D341Med (cell line): Measurements from ENCODE around the gene KNTC1.
"Not testable (repeated sequence)": the region's sequence is repeated elsewhere in the genome, so short reads cannot be mapped to it uniquely, and the experiment has no call there.

Source experiments
- DNase-seq: peaks from one replicate; pipeline ENCODE4 v3.0.0; 2012; ENCODE audit warnings: low spot score

KNTC1 gene

DNA sequence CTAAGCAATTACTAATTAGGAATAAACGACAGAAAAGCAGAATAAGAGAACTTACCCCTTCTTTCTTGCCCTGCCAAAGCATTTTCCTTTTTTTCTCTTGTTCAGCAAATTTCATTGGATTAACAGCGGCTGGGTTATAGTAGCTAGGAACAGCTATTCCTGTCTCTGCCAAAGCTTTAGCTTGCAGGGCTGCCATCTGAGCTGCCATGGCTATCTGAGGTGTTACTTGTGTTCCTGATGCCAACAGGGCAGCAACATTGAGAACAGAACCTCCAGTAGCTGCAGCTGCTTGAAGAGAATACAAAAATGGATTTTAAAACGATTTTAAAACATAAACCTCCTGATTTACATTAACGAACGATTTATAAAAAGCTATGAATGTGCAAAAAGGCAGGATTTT is 18.9 kb upstream of the KNTC1 start:
- no peak for DNase-seq

DNA sequence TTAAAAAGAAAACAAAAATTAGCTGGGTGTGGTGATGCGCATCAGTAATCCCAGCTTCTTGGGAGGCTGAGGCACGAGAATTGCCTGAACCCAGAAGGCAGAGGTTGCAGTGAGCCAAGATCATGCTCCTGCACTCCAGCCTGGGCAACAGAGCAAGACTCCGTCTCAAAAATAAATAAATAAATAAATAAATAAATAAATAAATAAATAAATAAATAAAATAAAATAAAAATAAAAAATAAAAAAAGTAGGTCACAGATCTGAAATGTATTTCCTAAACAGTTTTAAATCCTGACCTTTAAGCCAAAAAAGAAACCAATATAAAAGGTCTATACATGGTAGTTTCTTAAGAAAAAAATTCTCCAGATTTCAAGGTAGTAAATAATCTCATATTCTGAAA is 14.0 kb upstream of the KNTC1 start:
- not testable (repeated sequence) for DNase-seq

DNA sequence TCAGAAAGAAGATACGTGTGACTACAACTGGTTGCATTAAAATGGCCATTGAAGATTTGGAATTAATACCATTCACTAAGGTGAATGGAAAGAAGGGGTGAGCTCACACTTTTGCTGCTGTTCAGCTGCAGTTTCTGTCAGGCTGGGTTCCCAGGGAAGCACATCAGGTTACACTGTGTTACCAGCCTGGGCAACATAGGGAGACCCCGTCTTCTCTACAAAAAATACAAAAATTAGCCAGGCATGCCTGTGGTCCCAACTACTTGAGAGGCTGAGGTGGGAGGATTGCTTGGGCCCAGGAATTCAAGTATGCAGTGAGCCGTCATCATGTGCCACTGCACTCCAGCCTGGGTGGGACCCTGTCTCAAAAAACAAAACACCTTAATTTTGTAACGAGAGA is 13.4 kb upstream of the KNTC1 start:
- DNase-seq: no peak

DNA sequence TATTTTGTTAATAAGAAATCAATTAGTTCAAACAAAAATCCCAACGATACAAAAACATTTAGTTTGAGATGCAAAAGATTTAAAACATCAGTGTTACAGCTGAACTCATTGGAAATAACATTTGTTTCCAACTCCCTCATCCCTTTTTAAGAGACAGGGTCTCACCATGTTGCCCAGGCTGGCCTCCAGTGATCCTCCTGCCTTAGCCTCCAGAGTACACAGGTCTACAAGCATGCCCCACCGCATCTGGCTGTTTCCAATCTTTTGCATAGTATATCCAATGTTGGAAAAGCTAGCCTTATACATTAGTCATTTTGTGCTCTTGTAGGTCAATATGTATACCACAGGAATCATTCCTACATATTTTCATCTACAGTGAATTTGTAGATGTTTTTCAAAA is 11.8 kb upstream of the KNTC1 start:
- no peak for DNase-seq

DNA sequence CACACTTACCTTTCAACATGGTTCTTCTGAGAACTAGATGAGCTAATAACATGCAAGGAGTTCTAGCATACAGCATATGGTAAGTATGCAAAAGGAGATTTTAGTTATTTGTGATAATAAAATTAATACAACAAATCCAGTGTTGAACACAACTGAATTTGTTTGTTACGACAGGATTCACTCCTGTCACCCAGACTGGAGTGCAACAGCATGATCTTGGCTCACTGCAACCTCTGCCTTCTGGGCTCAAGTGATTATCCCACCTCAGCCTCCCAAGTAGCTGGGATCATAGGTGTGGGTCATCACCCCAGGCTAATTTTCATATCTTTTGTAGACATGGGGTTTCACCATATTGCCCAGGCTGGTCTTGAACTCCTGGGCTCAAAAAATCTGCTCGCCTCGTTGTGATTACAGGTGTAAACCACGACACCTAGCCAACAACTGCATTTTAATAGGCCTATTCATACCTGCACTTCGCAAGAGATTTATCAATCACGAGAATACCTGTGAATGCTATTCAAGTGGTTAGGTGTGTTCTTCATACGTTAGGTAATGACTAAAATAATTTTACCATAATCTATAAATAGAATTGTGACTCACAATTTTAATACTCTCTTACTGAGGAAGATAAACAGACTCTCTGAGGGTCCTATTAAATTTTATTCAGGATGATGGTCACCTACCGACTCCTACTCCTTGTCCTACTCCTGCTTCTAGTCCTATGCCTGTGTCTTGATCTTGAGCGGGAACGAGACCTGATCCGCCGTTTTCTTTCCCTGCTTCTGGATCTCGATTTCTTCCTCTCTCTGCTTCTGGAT is 10.3 kb upstream of the KNTC1 start:
- DNase-seq: no peak

DNA sequence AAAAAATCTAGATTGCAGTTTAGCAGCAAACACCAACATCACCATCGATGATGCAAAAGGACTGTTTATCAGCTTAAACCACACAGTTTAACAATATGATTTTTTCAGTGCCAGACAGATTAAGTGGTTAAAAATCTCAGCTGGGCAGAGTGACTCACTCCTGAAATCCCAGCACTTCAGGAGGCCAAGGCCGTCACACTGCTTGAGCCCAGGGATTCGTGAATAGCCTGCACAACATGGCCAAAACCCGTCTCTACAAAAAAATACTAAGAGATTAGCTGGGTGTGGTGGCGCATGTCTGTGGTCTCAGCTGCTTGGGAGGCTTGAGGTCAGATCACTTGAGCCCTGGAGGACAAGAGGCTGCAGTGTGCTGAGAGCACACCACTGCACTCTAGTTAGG is 9.2 kb upstream of the KNTC1 start:
- DNase-seq: no peak

DNA sequence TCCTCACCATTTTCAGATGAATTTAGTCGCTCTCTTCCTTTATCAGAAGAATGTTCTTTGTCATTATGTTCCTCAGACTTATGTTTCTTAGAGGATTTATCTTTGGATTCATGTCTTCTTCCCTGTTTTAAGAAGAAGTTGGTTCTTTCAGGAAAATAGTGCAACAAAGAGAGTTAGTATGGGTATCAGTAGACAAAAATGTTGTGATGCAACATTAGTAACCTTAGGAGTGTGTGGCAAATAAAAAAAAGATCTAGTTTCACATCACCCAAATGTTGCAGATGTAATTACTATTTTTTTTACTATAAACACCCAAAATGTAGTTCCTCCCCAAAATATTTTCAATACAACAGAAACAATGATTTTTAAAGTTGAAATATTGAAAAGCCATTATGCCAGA is 8.1 kb upstream of the KNTC1 start:
- DNase-seq: no peak

DNA sequence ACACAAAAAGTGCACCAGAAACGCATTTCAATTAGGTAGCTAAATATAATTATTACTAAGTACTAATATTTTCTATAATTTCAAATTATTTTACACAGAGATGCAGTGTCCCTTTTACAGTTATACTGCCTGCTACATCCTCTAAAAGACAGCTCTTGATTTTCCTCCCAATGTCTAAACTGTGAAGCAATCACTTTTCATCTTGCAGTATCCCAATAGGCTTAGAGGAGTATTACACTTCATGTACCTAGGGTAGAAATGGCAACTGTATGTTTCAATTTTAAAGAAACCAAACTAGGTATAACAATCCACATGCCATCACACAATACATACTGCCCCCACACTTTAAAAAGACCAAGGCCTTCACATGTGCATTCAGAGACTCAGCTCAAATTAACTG is 7.6 kb upstream of the KNTC1 start:
- no peak for DNase-seq

DNA sequence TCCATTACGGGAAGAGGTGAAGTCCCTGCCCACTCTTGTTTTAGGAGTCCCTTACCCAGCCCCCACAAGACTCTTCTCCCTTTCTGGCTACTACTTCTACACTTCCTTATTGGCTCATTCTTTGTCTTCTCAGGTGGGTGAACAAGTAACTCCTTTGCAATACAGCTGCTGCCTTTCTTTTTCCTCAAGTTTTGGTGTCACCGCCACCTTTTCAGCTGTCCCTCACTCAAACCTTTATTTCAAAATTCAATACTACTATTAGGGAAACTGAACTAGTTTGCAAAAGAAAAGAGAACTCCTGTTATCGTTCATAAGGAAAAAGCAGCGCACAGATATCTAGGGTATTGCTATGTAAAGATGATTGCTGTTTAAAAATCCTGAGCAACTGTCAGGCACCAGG is 6.4 kb upstream of the KNTC1 start:
- DNase-seq: no peak

DNA sequence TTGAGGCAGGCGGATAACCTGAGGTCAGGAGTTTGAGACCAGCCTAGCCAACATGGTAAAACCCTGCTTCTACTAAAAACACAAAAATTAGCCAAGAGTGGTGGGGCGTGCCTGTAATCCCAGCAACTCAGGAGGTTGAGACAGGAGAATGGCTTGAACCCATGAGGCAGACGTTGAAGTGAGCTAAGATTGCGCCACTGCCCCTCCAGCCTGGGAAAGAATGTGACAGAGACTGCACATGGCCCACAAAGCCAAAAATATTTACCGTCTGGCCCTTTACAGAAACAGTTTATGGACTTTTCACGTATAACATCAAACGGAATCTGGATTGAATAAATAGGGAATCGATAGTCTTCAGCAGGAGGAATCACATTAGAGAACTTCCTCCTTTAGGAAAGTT is 3.8 kb upstream of the KNTC1 start:
- DNase-seq: no peak

DNA sequence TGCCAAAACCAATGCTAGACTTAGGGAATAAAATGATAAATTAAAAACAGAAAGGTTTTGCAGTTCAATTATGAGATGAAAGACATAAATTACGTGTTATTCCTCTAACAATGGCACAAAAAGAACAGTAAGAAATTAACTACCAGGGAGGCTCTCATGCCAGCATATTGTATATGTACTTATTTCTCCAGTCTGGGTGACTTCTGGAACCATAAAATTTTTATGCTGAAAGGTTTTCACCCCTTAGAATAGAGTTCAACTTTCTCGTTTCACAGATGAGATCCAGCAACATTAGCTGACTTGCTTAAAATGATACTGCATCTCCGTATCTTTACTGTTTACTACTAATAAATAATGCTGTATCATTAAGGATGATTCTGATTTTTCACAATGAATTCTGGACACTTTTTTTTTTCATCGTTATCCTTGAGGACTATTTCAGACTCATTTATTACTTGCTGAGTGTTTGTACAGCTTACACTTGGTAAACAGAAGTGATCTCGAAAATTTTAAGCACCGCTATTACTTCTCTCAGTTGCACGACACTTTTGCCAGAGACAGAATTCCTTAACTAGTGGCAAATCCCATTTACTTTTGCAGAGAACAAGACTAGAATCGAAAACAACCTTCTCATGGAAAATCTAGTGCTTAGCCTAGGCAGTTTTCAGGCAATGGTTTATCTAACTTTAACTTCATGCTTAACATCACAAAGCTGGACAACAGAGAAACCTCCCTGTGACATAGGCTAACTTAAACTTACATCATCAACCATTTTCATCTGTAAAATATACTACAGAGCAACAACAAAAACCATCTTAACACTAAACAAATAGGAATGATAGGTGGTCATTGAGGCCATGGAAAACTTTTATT is 3.0 kb upstream of the KNTC1 start:
- DNase-seq: no peak

DNA sequence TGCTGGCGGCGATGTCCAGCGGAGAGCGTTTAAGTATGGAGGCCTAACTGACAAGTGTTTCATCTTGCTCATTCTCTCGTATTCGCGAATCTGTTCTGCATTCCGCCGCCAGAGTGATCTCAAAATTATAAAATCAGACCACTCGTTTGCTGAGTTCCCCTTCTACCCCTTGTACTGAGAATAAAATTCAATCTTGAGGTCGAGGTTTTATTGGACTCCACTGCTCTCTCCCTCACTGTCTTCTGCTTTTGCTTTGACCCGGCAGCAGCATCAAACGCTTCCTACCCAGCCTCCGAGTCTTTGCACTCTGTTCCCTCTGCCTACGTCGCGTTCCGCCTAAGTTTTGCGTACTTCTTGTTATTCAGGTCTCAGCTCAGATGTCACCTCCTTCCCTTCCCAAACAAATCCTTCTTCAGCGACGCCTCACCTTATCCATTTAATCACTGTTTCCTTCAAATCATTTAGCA is 462 bp downstream of the KNTC1 start:
- DNase-seq: peak; percentile 36

DNA sequence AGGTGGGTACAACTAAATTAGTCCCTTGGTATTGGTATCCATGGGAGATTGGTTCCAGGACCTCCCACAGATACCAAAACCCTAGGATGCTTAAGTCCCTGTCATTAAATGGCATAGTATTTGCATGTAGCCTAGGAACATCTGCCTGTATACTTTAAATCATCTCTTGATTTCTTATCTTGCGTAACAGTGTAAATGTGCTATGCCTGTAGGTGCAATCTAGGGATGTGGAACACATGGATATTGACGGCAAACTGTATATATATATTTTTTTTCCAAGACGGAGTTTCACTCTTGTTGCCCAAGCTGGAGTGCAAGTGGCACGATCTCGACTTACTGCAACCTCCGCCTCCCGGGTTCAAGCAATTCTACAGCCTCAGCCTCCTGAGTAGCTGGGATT is 1.5 kb downstream of the KNTC1 start:
- no peak for DNase-seq

DNA sequence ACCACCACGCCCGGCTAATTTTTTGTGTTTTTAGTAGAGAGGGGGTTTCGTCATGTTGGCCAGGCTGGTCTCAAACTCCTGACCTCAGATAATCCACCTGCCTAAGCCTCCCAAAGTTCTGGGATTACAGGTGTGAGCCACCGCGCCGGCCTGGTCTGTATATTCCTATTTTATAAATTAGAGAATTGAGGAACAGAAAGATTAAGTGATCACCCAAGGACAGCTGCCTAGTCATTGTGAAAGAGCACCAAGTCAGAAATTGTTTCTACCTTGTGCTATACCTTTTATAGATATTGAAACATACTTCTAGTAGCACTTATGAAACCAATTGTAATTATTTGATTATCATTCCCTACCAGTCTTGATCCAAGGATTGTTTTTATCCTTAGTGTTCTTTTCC is 1.9 kb downstream of the KNTC1 start:
- no peak for DNase-seq

DNA sequence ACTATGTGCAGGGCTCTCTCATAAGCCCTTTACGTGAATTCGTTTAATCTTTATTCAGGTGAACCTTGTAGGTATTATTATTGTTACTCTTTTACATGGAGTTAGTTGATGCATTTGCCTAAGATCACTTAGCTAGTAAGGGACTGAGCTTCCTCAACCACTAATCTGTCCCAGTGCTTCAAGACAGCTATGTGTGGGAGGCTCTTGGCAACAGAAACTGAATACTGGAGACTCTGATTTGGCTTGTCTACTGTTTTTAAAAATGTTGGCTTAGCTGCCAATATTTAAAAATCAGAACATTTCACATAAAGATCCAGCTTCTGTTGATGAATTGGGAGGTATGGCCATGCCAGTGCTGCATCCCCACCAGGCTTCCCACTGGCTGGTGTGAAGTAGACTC is 6.8 kb downstream of the KNTC1 start:
- no peak for DNase-seq

DNA sequence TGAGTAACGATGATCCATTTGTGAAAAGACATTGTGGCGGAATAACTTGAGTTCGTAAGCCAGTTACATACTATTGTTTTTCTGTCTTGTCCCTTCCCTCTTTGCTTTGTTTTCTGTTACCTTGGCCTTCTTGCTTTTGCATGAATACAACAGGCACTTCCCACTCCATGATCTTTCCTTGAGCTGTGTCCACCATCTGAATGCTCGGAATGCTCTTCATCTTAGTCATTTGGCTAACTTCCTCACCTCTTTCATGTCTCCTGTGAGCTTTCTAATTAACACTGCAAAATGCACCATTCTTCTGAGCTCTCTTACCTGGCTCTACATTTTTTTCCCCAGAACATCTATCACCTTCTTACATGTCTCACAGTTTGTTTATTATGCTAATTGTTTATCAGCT is 10.0 kb downstream of the KNTC1 start:
- no peak for DNase-seq

DNA sequence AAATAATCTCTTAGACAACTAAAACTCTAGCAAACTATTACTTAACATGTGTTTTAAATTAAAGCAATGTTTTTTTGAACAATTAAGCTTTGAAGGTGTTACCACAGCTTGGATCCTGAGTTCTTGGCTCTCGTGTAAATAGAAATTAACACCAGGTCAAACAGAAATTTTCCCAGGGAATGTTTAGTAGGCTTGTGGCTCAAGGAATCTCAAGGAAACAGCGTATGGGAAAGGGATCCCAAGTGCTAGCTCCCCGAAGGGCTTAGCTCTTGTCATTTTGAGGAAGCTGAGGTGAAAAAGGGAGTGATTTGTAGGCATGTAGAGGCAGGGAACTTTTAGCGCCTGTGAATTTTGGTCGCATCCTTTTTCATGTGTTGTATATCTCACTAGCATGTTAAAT is 11.4 kb downstream of the KNTC1 start:
- DNase-seq: no peak

DNA sequence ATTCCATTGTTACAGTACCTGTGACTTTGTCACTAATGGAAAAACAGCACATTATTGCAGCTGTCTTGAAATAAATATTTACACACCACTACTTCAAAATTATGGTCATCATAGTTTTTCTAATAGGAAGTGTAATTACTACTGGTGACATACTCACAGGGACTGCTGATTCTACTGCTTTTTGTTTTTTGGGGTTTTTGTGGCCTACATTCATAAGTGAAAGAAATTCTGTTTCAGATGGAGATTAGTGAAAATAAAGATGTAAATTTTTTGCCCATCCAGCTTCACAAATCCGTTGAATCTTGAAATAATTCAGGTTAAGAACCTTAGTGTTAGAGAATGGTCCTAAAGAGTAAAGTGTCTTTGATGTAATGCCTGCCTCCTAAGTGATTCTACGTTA is 17.5 kb downstream of the KNTC1 start:
- no peak for DNase-seq

DNA sequence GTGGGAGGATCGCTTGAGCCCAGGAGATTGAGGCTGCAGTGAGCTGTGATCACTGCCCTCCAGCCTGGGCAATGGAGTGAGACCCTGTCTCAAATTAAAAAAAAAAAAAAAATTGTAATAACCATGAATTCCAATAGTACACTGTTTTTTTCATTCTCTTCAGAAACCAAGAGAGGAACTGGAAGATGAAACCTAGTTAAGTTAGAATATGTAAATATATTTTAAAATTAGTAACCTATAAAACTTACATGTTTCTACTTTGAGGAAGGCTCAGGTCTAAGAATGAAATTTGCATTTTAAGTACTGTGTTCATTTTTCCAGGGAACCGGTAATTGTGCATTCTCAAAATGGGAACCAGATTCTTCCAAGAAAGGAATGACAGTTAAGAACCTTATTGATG is 18.8 kb downstream of the KNTC1 start:
- no peak for DNase-seq

DNA sequence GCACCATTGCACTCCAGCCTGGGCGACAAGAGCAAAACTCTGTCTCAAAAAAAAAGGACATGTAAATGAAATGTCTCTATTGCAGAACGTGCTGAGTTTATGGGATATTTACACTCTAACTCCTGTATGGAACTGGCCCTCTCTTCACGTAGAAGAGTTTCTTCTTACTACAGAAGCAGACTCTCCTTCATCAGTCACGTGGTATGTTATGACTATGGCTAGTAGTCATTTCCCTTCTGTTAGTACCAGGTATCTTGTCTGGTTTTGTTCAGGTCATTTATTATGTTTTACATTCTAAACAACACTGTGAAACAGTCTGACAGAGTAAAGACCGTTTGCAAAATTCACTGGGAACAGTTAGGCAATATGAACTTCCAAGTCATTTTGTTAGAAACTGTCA is 20.3 kb downstream of the KNTC1 start:
- DNase-seq: no peak

DNA sequence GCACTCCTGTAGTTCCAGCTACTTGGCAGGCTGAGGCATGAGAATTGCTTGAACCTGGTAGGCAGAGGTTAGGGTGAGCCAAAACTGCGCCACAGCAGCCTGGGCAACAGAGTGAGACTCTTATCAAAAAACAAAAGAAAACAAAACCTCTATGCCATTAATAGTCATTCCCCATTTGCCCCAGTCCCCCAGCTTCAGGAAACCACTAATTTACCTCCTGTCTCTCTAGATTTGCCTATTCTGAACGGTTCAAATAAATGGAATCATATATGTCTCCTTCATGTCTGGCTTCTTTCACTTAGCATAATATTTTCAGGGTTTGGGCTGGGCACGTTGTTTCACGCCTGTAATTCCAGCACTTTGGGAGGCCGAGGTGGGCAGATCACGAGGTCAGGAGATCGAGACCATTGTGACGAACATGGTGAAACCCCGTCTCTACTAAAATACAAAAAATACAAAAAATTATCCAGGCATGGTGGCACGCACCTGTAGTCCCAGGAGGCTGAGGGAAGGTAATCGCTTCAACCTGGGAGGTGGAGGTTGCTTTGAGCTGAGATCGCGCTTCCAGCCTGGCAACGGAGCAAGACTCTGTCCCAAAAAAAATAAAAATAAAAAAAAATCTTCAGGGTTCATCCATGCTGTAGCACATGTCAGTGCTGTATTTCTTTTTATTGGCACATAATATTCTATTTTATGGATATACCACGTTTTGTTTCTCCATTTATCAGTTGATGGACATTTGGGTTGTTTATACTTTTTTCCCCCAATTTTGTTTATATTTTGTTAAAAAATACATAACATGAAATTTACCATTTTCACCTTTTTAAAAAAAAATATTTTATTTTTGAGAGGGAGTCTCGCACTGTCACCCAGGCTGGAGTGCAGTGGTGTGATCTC is 31.9 kb downstream of the KNTC1 start:
- DNase-seq: no peak

DNA sequence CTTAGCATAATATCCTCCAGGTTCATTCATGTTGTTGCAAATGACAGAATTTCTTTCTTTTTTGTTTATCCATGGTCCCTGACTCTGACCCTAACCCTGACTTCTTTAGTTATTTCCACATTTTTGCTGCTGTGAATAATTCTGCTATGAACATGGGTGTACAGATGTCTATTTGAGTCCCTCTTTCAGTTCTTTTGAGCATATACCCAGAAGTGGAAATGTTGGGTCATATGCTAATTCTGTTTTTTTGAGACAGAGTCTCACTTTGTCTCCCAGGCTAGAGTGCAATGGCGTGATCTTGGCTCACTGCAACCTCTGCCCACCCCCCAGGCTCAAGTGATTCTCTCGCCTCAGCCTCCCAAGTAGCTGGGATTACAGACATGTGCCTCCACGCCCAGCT is 33.1 kb downstream of the KNTC1 start:
- no peak for DNase-seq
